ENCODE data around the gene CMSS1. TPM values are rescaled to one million over a fixed set of nuclear protein-coding genes. Genes with fewer than 3 reads are reported as not detected.

Gene CMSS1
- total and polyA plus RNA-seq, 4 donors: 3.8 to 19.5 (median 7.5) TPM

DNA sequence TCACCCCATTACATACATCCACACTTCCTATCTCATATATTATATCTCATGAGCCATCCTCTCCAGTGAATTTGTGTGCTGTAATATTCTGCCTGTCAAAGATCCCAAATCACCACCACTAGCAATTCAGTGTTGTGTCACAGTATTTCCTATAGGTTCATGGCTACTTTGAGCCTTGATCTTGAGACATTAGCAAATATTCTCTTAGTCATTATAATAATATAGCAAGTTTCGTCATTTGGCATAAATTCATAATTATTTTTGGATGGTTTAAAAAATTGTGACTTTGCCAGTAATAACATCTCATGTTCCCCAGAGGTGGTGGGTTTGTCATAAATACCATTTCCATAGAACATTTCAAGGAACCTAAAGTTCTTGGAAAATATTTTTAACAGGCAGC lies 47.7 kb downstream of the CMSS1 start:
- Histone ChIP-seq H3K4me1 (ENCODE audit: control insufficient read depth in 4 of 4, insufficient read depth in 4 of 4, low read length in 3 of 4) (no peaks in the 10 kb centered on the region), H3K9me3 (ENCODE audit: control insufficient read depth in 4 of 4, low read length in 3 of 4) (no peaks in the 10 kb centered on the region), H3K36me3 (ENCODE audit: control insufficient read depth in 4 of 4, insufficient read depth in 3 of 4, low read depth in 1 of 4, low read length in 3 of 4) (peaks cover 0 to 2% (median 0%) of the 10 kb centered on the region in 4 donors), H3K27ac (ENCODE audit: low read depth in 1 of 2, low read length in 2 of 2) (no peak overlapping the region), H3K9ac (ENCODE audit: low read depth in 1 of 2, low read length in 2 of 2) (no peak overlapping the region), H3K4me3 (ENCODE audit: low read depth in 1 of 3, low read length in 3 of 3) (no peak overlapping the region), H3K27me3 (ENCODE audit: control insufficient read depth in 4 of 4, insufficient read depth in 4 of 4, low read length in 3 of 4) (no peaks in the 10 kb centered on the region)
- WGBS: 93% methylated on average over 1 of the region's 1 CpG
- no peak for DNase-seq (ENCODE audit: low spot score)
- TF ChIP-seq EGR1 (IDR thresholded peaks at IDR 0.05; ENCODE audit: low read depth in 2 of 2): no peak
- no peak for TF ChIP-seq TAF1 (conservative IDR thresholded peaks at IDR 0.05)
- no peak for TF ChIP-seq RXRA (IDR thresholded peaks at IDR 0.05)
- no peak for TF ChIP-seq RAD21 (IDR thresholded peaks at IDR 0.05)
- no peak for TF ChIP-seq HNF4A (conservative IDR thresholded peaks at IDR 0.05)
- TF ChIP-seq FOXA2 (IDR thresholded peaks at IDR 0.05): no peak
- TF ChIP-seq SP1 (IDR thresholded peaks at IDR 0.05): no peak
- no peak for TF ChIP-seq GABPA (IDR thresholded peaks at IDR 0.05 in 1 of 2, conservative IDR thresholded peaks at IDR 0.05 in 1 of 2)
- TF ChIP-seq JUND (IDR thresholded peaks at IDR 0.05): no peak

DNA sequence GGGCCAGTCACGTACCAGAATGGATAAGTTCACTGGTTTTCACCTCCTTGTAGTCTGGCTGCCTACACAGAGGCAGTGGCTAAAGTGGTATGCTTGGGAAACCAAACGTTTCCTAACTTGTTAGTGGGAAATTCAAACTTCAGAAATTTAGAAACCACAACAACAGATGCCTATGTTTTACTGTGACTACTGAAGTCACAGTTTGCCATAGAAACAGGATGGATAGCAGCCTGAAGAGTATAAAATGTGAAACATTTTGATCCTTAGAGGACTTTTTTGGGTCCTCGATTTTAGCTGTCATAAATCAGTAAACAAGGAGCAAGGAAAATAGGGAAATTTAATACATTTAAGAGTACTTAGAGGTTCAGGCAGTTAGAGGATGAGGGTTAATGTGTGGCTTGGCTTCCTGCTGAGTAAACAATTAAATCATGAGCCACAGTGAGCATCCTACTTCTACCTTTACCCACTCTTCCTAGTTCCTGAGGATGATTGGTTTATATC lies 48.6 kb downstream of the CMSS1 start:
- WGBS: 59% methylated on average over 3 of the region's 3 CpGs
- peaks cover 0 to 2% (median 0%) of the 10 kb centered on the region in 4 donors for H3K36me3 ChIP-seq (ENCODE audit: control insufficient read depth in 4 of 4, insufficient read depth in 3 of 4, low read depth in 1 of 4, low read length in 3 of 4)
- no peaks in the 10 kb centered on the region for H3K9me3 ChIP-seq (ENCODE audit: control insufficient read depth in 4 of 4, low read length in 3 of 4)
- no peaks in the 10 kb centered on the region for H3K27me3 ChIP-seq (ENCODE audit: control insufficient read depth in 4 of 4, insufficient read depth in 4 of 4, low read length in 3 of 4)
- H3K27ac ChIP-seq (ENCODE audit: low read depth in 1 of 2, low read length in 2 of 2): no peak overlapping the region
- H3K4me1 ChIP-seq (ENCODE audit: control insufficient read depth in 4 of 4, insufficient read depth in 4 of 4, low read length in 3 of 4): peaks cover 0 to 3% (median 1%) of the 10 kb centered on the region in 4 donors
- TF ChIP-seq FOXA2 (IDR thresholded peaks at IDR 0.05) (no peak), HNF4G (IDR thresholded peaks at IDR 0.05) (no peak), GABPA (IDR thresholded peaks at IDR 0.05 in 1 of 2, conservative IDR thresholded peaks at IDR 0.05 in 1 of 2) (no peak), NR2F2 (IDR thresholded peaks at IDR 0.05) (no peak), TAF1 (conservative IDR thresholded peaks at IDR 0.05) (no peak), SP1 (IDR thresholded peaks at IDR 0.05) (no peak), FOXA1 (IDR thresholded peaks at IDR 0.05) (no peak), CTCF (IDR thresholded peaks at IDR 0.05; ENCODE audit: low read depth, low read length, missing input control) (no peak), EGR1 (IDR thresholded peaks at IDR 0.05; ENCODE audit: low read depth in 2 of 2) (no peak), REST (IDR thresholded peaks at IDR 0.05) (no peak), HNF4A (conservative IDR thresholded peaks at IDR 0.05) (no peak), JUND (IDR thresholded peaks at IDR 0.05) (no peak), YY1 (IDR thresholded peaks at IDR 0.05) (no peak), RAD21 (IDR thresholded peaks at IDR 0.05) (no peak), RXRA (IDR thresholded peaks at IDR 0.05) (no peak), MAX (IDR thresholded peaks at IDR 0.05) (no peak), ZBTB33 (IDR thresholded peaks at IDR 0.05) (no peak)
- TF ChIP-seq, protein P1, sequence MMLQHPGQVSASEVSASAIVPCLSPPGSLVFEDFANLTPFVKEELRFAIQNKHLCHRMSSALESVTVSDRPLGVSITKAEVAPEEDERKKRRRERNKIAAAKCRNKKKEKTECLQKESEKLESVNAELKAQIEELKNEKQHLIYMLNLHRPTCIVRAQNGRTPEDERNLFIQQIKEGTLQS (IDR thresholded peaks at IDR 0.05): no peak
- H3K4me3 ChIP-seq (ENCODE audit: low read depth in 1 of 3, low read length in 3 of 3): no peak overlapping the region
- no peak for DNase-seq (ENCODE audit: low spot score)
- no peak overlapping the region for H3K9ac ChIP-seq (ENCODE audit: low read depth in 1 of 2, low read length in 2 of 2)
